Measurements from ENCODE around the gene MYO15B. TPM values are rescaled to one million over a fixed set of nuclear protein-coding genes. Genes with fewer than 3 reads are reported as not detected.
"Not testable (repeated sequence)": the region's sequence is repeated elsewhere in the genome, so short reads cannot be mapped to it uniquely, and the experiment has no call there.

The MYO15B gene
- polyA plus RNA-seq, 2 donors: 27.8 to 89.5 TPM

DNA sequence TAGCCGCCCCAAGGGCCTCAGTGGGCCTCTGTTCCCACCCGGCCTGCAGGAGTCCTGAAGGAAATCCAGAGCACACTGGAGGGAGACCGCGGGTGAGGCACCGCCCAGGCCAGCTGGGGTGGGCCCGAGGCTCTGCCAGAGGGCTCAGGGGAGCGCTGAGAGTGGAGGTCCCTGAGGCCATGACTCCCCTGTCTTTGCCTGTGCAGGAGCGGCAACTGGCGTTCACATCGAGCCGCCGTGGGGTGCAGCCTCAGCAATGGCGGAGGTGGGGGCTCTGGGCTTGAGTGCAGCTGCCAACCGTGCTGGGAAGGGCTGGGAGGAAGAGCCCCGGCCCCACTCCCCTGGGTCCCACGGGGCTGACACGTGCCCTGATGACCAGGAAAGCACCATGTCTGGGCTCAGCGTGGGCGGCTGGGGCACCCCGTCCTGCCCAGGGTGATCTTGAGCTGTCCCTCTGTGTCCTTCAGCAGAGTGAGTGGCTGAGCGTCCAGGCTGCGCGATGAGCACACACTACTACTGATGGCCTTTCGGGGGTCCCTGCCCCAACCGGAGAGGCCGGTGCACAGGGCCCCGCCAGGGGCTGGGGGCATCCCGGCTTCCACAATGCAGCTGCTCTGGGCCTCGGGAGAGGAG, 13.1 kb upstream of the MYO15B start:
- Histone ChIP-seq H3K27ac (ENCODE audit: low read depth in 2 of 2, low read length in 1 of 2) (no peak overlapping the region), H3K4me1 (ENCODE audit: control insufficient read depth in 2 of 2, insufficient read depth in 2 of 2, low read length in 1 of 2) (peaks cover 4% of the 10 kb centered on the region in 2 donors), H3K27me3 (ENCODE audit: control insufficient read depth in 1 of 2, insufficient read depth in 2 of 2, low read length in 2 of 2) (no peaks in the 10 kb centered on the region), H3K9me3 (ENCODE audit: control insufficient read depth in 2 of 2, insufficient read depth in 1 of 2, low read depth in 1 of 2, low read length in 1 of 2) (no peaks in the 10 kb centered on the region), H3K36me3 (ENCODE audit: control insufficient read depth in 2 of 2, insufficient read depth in 2 of 2, low read length in 1 of 2) (peaks cover 0 to 40% of the 10 kb centered on the region in 2 donors), H3K4me3 (ENCODE audit: low read depth in 1 of 2, low read length in 2 of 2) (no peak overlapping the region)
- 88 to 89% methylated on average over 27 to 29 of the region's 29 CpGs for WGBS, 2 donors

DNA sequence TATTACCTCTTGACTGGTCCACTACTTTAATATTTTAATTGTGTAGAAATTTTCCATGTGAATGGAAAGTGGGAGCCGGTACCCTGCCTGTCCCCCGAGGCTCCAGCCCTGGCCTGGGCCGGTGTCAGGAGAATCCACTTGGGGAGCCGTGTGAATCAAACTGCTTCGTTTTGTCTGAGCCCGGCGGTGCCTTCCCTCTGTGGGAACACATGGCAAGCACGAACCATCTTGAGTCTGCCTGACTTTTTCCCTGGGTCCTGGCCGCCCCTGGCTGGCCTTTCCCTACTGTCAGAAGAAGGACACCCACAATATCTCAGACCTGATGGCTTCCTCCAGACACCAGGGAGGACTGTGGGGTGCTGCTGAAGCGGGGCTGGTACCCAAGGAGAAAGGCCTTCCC, 12.4 kb upstream of the MYO15B start:
- Histone ChIP-seq H3K4me1 (ENCODE audit: control insufficient read depth in 2 of 2, insufficient read depth in 2 of 2, low read length in 1 of 2) (peaks cover 4% of the 10 kb centered on the region in 2 donors), H3K9me3 (ENCODE audit: control insufficient read depth in 2 of 2, insufficient read depth in 1 of 2, low read depth in 1 of 2, low read length in 1 of 2) (no peaks in the 10 kb centered on the region), H3K27me3 (ENCODE audit: control insufficient read depth in 1 of 2, insufficient read depth in 2 of 2, low read length in 2 of 2) (no peaks in the 10 kb centered on the region), H3K36me3 (ENCODE audit: control insufficient read depth in 2 of 2, insufficient read depth in 2 of 2, low read length in 1 of 2) (peaks cover 0 to 36% of the 10 kb centered on the region in 2 donors), H3K4me3 (ENCODE audit: low read depth in 1 of 2, low read length in 2 of 2) (no peak overlapping the region), H3K27ac (ENCODE audit: low read depth in 2 of 2, low read length in 1 of 2) (no peak overlapping the region)
- WGBS, 2 donors: 89 to 90% methylated on average over 10 of the region's 10 CpGs

DNA sequence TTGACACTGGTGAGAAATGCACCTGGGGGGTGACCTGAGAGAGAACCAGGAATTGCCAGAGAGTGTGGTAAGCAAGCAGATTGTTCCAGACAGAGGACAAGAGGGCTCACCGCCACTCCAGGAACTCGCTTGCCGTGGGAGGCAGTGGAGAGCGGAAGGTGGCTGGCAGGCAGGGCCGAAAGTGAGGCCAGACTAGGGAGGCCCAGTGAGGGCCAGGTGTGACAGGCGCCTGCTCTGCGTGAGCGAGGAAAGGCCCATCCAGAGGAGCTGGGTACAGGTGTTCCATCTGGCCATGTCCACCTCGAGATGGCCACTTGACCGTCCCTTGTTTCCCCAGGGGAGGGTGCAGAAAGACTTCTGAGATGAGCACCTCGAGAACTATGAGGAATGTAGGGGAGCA, 11.9 kb upstream of the MYO15B start:
- Histone ChIP-seq H3K4me1 (ENCODE audit: control insufficient read depth in 2 of 2, insufficient read depth in 2 of 2, low read length in 1 of 2) (peaks cover 4% of the 10 kb centered on the region in 2 donors), H3K4me3 (ENCODE audit: low read depth in 1 of 2, low read length in 2 of 2) (no peak overlapping the region), H3K27ac (ENCODE audit: low read depth in 2 of 2, low read length in 1 of 2) (no peak overlapping the region), H3K36me3 (ENCODE audit: control insufficient read depth in 2 of 2, insufficient read depth in 2 of 2, low read length in 1 of 2) (peaks cover 0 to 31% of the 10 kb centered on the region in 2 donors), H3K27me3 (ENCODE audit: control insufficient read depth in 1 of 2, insufficient read depth in 2 of 2, low read length in 2 of 2) (no peaks in the 10 kb centered on the region), H3K9me3 (ENCODE audit: control insufficient read depth in 2 of 2, insufficient read depth in 1 of 2, low read depth in 1 of 2, low read length in 1 of 2) (no peaks in the 10 kb centered on the region)
- WGBS, 2 donors: 88 to 93% methylated on average over 11 of the region's 11 CpGs

DNA sequence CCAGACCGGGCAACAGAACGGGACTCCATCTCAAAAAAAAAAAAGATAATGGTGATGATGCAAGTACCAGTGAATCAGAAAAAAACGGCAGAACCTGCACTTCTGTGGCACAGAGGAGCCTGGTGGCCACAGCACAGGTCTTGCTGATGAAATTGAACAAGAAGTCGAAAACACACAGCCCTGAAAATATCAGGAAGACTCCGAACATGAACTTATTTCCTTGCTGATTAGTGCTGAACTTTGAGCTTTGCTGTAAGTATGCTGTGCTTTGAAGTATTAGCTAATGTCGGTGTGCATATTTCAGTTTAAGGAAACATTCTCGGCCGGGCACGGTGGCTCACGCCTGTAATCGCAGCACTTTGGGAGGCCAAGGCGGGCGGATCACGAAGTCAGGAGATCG, 10.9 kb upstream of the MYO15B start:
- Histone ChIP-seq H3K4me1 (ENCODE audit: control insufficient read depth in 2 of 2, insufficient read depth in 2 of 2, low read length in 1 of 2) (peaks cover 4% of the 10 kb centered on the region in 2 donors), H3K27ac (ENCODE audit: low read depth in 2 of 2, low read length in 1 of 2) (no peak overlapping the region), H3K27me3 (ENCODE audit: control insufficient read depth in 1 of 2, insufficient read depth in 2 of 2, low read length in 2 of 2) (no peaks in the 10 kb centered on the region), H3K9me3 (ENCODE audit: control insufficient read depth in 2 of 2, insufficient read depth in 1 of 2, low read depth in 1 of 2, low read length in 1 of 2) (no peaks in the 10 kb centered on the region), H3K36me3 (ENCODE audit: control insufficient read depth in 2 of 2, insufficient read depth in 2 of 2, low read length in 1 of 2) (peaks cover 0 to 23% of the 10 kb centered on the region in 2 donors), H3K4me3 (ENCODE audit: low read depth in 1 of 2, low read length in 2 of 2) (no peak overlapping the region)
- WGBS, 2 donors: 76 to 84% methylated on average over 13 to 14 of the region's 15 CpGs

DNA sequence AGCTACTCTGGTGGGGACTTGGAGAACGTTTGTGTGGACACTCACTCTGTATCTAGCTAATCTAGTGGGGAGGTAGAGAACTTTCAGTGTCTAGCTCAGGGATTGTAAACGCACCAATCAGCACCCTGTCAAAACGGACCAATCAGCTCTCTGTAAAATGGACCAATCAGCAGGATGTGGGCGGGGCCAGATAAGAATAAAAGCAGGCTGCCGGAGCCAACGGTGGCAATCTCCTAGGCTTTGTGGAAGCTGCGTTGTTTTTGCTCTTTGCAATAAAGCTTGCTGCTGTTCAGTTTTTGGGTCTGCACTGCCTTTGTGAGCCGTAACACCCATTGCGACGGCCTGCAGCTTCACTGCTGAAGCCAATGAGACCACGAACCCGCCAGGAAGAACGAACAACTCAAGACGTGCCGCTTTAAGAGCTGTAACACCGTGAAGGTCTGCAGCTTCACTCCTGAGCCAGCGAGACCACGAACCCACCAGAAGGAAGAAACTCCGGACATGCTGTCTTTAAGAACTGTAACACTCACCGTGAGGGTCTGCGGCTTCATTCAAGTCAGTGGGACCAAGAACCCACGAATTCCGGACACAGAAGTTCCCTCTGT, 6.4 kb upstream of the MYO15B start:
- 75 to 83% methylated on average over 23 of the region's 23 CpGs for WGBS, 2 donors
- not testable (repeated sequence) for H3K27me3 ChIP-seq (ENCODE audit: control insufficient read depth in 1 of 2, insufficient read depth in 2 of 2, low read length in 2 of 2); H3K36me3 ChIP-seq (ENCODE audit: control insufficient read depth in 2 of 2, insufficient read depth in 2 of 2, low read length in 1 of 2); H3K9me3 ChIP-seq (ENCODE audit: control insufficient read depth in 2 of 2, insufficient read depth in 1 of 2, low read depth in 1 of 2, low read length in 1 of 2); H3K4me1 ChIP-seq (ENCODE audit: control insufficient read depth in 2 of 2, insufficient read depth in 2 of 2, low read length in 1 of 2); H3K4me3 ChIP-seq (ENCODE audit: low read depth in 1 of 2, low read length in 2 of 2); H3K27ac ChIP-seq (ENCODE audit: low read depth in 2 of 2, low read length in 1 of 2)

DNA sequence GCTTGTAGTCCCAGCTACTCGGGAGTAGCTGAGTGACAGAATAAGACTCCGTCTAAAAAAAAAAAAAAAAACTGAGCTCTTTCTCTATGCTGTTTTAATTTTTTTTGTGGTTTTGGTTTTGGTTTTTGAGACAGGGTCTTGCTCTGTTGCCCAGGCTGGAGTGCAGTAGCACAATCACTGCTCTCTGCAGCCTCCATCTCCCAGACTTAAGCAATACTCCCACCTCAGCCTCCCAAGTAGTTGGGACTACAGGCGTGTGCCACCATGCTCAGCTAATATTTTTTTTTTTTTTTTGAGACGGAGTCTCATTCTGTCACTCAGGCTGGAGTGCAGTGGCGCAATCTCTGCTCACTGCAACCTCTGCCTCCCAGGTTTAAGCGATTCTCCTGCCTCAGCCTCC, 4.4 kb upstream of the MYO15B start:
- 87 to 92% methylated on average over 6 of the region's 6 CpGs for WGBS, 2 donors
- not testable (repeated sequence) for H3K4me3 ChIP-seq (ENCODE audit: low read depth in 1 of 2, low read length in 2 of 2); H3K27ac ChIP-seq (ENCODE audit: low read depth in 2 of 2, low read length in 1 of 2); H3K36me3 ChIP-seq (ENCODE audit: control insufficient read depth in 2 of 2, insufficient read depth in 2 of 2, low read length in 1 of 2); H3K4me1 ChIP-seq (ENCODE audit: control insufficient read depth in 2 of 2, insufficient read depth in 2 of 2, low read length in 1 of 2); H3K9me3 ChIP-seq (ENCODE audit: control insufficient read depth in 2 of 2, insufficient read depth in 1 of 2, low read depth in 1 of 2, low read length in 1 of 2); H3K27me3 ChIP-seq (ENCODE audit: control insufficient read depth in 1 of 2, insufficient read depth in 2 of 2, low read length in 2 of 2)

DNA sequence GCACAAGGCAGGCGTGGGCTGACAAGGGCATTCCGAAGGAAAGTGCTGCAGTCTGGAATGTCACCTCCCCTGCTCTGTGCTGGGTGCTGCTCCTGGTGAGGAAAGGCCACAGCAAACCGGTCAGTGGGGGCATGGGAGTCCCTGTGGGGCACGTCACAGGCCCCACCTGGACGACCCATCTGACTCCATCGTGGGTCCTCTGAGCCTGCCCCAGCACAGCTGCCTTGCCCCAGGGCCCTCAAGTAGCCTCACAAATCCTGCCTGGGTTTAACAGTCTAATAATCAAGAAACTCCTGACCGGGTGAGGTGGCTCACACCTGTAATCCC, 2.8 kb upstream of the MYO15B start:
- WGBS, 2 donors: 85 to 93% methylated on average over 7 of the region's 7 CpGs
- no peak overlapping the region for H3K4me3 ChIP-seq (ENCODE audit: low read depth in 1 of 2, low read length in 2 of 2)

DNA sequence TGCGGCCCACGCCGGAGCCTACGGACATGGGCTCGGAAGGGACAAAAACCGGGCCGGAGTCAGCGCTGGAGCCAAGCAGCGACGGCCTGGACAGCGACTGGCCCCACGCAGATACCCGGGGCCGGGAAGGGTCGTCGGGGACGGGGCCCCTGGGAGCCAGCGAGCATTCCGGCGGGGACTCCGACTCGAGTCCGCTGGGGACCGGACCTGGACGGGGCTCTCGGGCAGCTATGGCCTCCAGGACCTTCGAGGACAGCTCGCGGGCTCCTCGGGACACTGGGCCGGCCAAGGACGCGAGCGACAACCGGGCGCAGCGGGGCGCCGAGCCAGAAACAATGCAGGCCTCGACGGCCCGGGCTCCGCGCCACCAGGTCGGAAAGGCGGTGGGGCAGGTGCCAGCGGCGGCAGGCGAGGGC, 1.0 kb downstream of the MYO15B start:
- Histone ChIP-seq H3K9me3 (ENCODE audit: control insufficient read depth in 2 of 2, insufficient read depth in 1 of 2, low read depth in 1 of 2, low read length in 1 of 2) (no peaks in the 10 kb centered on the region), H3K4me3 (ENCODE audit: low read depth in 1 of 2, low read length in 2 of 2) (peak overlapping the region; percentile 46 to 58), H3K27ac (ENCODE audit: low read depth in 2 of 2, low read length in 1 of 2) (peak overlapping the region; percentile 79 to 84), H3K36me3 (ENCODE audit: control insufficient read depth in 2 of 2, insufficient read depth in 2 of 2, low read length in 1 of 2) (no peaks in the 10 kb centered on the region), H3K4me1 (ENCODE audit: control insufficient read depth in 2 of 2, insufficient read depth in 2 of 2, low read length in 1 of 2) (peaks cover 0 to 11% of the 10 kb centered on the region in 2 donors), H3K27me3 (ENCODE audit: control insufficient read depth in 1 of 2, insufficient read depth in 2 of 2, low read length in 2 of 2) (no peaks in the 10 kb centered on the region)
- 6 to 8% methylated on average over 48 to 49 of the region's 49 CpGs for WGBS, 2 donors

More for the DNA sequence above, 2.8 kb upstream of the MYO15B start:
- Histone ChIP-seq H3K27ac (ENCODE audit: low read depth in 2 of 2, low read length in 1 of 2) (no peak overlapping the region), H3K4me1 (ENCODE audit: control insufficient read depth in 2 of 2, insufficient read depth in 2 of 2, low read length in 1 of 2) (peaks cover 0 to 10% of the 10 kb centered on the region in 2 donors), H3K9me3 (ENCODE audit: control insufficient read depth in 2 of 2, insufficient read depth in 1 of 2, low read depth in 1 of 2, low read length in 1 of 2) (no peaks in the 10 kb centered on the region), H3K27me3 (ENCODE audit: control insufficient read depth in 1 of 2, insufficient read depth in 2 of 2, low read length in 2 of 2) (no peaks in the 10 kb centered on the region), H3K36me3 (ENCODE audit: control insufficient read depth in 2 of 2, insufficient read depth in 2 of 2, low read length in 1 of 2) (no peaks in the 10 kb centered on the region)

DNA sequence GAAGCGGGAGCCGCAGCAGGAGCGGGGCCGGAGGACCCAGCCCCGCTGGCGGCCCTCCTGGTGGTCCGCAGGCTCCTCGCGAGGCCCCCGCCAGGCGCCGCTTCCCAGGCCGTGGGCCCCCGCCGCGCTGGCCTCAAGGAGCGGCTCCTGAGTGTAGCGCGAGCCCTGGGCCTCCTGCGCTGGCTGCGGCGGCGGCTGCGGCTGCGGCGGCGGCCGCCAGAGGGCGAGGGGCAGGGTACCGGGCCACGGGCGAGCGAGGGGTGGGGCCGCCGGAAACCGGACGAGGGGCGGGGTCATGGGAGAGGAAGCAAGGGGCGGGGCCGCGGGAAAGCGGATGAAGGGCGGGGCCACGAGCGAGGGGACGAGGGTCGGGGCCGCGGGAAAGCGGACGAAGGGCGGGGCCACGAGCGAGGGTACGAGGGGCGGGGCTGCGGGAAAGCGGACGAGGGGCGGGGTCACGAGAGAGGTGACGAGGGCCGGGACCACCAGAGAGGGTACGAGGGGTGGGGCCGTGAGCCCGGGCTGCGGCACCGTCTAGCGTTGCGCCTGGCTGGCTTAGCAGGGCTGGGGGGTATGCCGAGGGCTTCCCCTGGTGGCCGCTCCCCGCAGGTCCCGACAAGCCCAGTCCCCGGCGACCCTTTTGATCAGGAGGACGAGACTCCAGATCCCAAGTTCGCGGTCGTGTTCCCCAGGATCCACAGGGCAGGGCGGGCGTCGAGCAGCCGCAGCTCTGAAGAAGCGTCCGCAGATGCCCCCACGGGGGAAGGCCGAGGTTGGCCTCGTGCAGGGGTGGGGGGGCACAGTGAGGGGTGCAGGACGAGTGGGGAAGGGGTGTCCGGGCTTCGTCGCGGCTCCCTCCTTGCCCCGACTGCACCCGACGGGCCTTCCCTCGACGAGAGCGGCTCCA, 1.7 kb downstream of the MYO15B start:
- 6 to 15% methylated on average over 64 to 100 of the region's 100 CpGs for WGBS, 2 donors
- H3K9me3 ChIP-seq (ENCODE audit: control insufficient read depth in 2 of 2, insufficient read depth in 1 of 2, low read depth in 1 of 2, low read length in 1 of 2): no peaks in the 10 kb centered on the region
- H3K27ac ChIP-seq (ENCODE audit: low read depth in 2 of 2, low read length in 1 of 2): peak overlapping the region; percentile 79 to 84
- no peaks in the 10 kb centered on the region for H3K27me3 ChIP-seq (ENCODE audit: control insufficient read depth in 1 of 2, insufficient read depth in 2 of 2, low read length in 2 of 2)
- peaks cover 0 to 11% of the 10 kb centered on the region in 2 donors for H3K4me1 ChIP-seq (ENCODE audit: control insufficient read depth in 2 of 2, insufficient read depth in 2 of 2, low read length in 1 of 2)
- peak overlapping the region; percentile 46 to 58 for H3K4me3 ChIP-seq (ENCODE audit: low read depth in 1 of 2, low read length in 2 of 2)
- no peaks in the 10 kb centered on the region for H3K36me3 ChIP-seq (ENCODE audit: control insufficient read depth in 2 of 2, insufficient read depth in 2 of 2, low read length in 1 of 2)

All from esophagus (tissue), 2 donors.